Upper lobe of left lung (tissue), 6 donors: ENCODE measurements around the gene RFTN1. TPM values are rescaled to one million over a fixed set of nuclear protein-coding genes. Genes with fewer than 3 reads are reported as not detected.
A peak's percentile ranks its signal among the peaks of the same experiment; 100 is the strongest.

Source experiments
- ATAC-seq, 2 donors: fragments of 200-7000 bp; cut with Tn5 transposase; one replicate each; pipeline ENCODE4 v1.9.1; 2022; ENCODE audit warnings: mild to moderate bottlenecking in 2 of 2, moderate library complexity in 2 of 2; ENCODE audit not compliant: low FRiP score in 2 of 2
- DNase-seq, 2 donors: peaks; one replicate each; pipeline ENCODE4 v3.0.0-alpha.2; 2019 to 2020
- H3K27ac ChIP-seq, 4 donors: fragments of 200-600 bp; sonication (generic); one replicate each; pipeline ENCODE4 v1.5.1; 2016 to 2019
- H3K27me3 ChIP-seq, 4 donors: fragments of 200-600 bp; sonication (generic); one replicate each; pipeline ENCODE4 v1.5.1; 2017 to 2019
- H3K36me3 ChIP-seq, 4 donors: fragments of 200-600 bp; sonication (generic); one replicate each; pipeline ENCODE4 v1.5.1; 2016 to 2019
- H3K4me1 ChIP-seq, 4 donors: fragments of 200-600 bp; sonication (generic); one replicate each; pipeline ENCODE4 v1.5.1; 2018 to 2019
- H3K4me3 ChIP-seq, 4 donors: fragments of 200-600 bp; sonication (generic); one replicate each; pipeline ENCODE4 v1.5.1; 2017 to 2019; ENCODE audit warnings: mild to moderate bottlenecking in 2 of 4, moderate library complexity in 1 of 4
- H3K9me3 ChIP-seq, 4 donors: fragments of 200-600 bp; sonication (generic); one replicate each; pipeline ENCODE4 v1.5.1; 2018 to 2019
- EP300 ChIP-seq, 4 donors: sonication (generic); formaldehyde crosslinking; IDR thresholded peaks; one replicate each; pipeline ENCODE4 v1.5.1; 2017; ENCODE audit warnings: antibody characterized with exemption in 4 of 4, control low read depth in 2 of 4
- POLR2A ChIP-seq, 4 donors: fragments of 450-650 bp; IDR thresholded peaks; one replicate each; pipeline ENCODE4 v1.5.1; 2016 to 2017; ENCODE audit warnings: antibody characterized with exemption in 4 of 4, mild to moderate bottlenecking in 2 of 4
- POLR2AphosphoS5 ChIP-seq, 2 donors: sonication (generic); formaldehyde crosslinking; IDR thresholded peaks; one replicate each; pipeline ENCODE4 v1.5.1; 2017; ENCODE audit warnings: antibody characterized with exemption in 2 of 2
- WGBS, 2 donors: methylation state at CpG; one replicate each; pipeline ENCODE4 v1.1.5; 2017 to 2018; 5-methylcytosine and 5-hydroxymethylcytosine counted together
- total RNA-seq, 6 donors: library from RNA; depleted of rRNA in 4 of 6; stranded (reverse); fragments of >200 nt in 4 of 6; gene quantifications; one replicate each; pipeline versions ENCODE4 v1.1.0 to v1.2.1, GENCODE V29; 2016 to 2021
- TF ChIP-seq, protein P1 (sequence below), 6 experiments: fragments of 450-650 bp in 4 of 6; fragments of 200-600 bp in 2 of 6; sonication (generic) in 2 of 6; IDR thresholded peaks; one replicate each; pipeline ENCODE4 v1.5.1; 2016 to 2019; ENCODE audit warnings: antibody characterized with exemption in 6 of 6
- donor health status: DM: no; HTN: no; CAD: no; lungs with moderate emphysema.
- donor health status: DM: no; HTN: yes; CAD: no; lungs with severe emphysema.

The RFTN1 gene
- total RNA-seq, 6 donors from 2014 or later: 62.1 to 121 (median 76.1) TPM

- TF ChIP-seq POLR2AphosphoS5 (IDR thresholded peaks at IDR 0.05) (peak in 1 of 2 donors; percentile 9), EP300 (IDR thresholded peaks at IDR 0.05) (no peak)
- ATAC-seq: no peak
- 76 to 79% methylated on average over 14 of the region's 14 CpGs for WGBS, 2 donors
- no peaks in the 10 kb centered on the region for H3K27me3 ChIP-seq
- peaks cover 5 to 28% (median 18%) of the 10 kb centered on the region in 4 donors for H3K4me1 ChIP-seq
- peak in 1 of 2 donors; percentile 52 for DNase-seq
- H3K27ac ChIP-seq: peak overlapping the region in 1 of 4 donors; percentile 44
- peaks cover 0 to 4% (median 1%) of the 10 kb centered on the region in 4 donors for H3K9me3 ChIP-seq
- H3K4me3 ChIP-seq: no peak overlapping the region
- peaks cover 0 to 11% (median 2%) of the 10 kb centered on the region in 4 donors for H3K36me3 ChIP-seq
Observed at GRCh38 chr3:16335772-16336645, 177.5 kb downstream of the RFTN1 start.

DNA sequence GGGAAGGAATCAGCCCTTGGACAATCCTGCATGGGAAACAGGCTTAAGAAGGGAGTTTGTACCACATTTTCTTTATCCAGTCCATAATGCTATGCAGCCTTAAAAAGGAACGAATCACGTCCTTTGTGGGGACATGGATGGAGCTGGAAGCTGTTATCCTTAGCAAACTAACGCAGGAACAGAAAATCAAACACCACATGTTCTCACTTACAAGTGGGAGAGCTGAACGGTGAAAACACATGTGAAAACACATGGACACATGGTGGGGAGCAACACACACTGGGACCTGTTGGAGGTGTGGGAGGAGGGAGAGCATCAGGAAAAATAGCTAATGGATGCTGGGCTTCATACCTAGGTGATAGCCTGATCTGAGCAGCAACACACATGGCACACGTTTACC is 178.2 kb downstream of the RFTN1 start:
- TF ChIP-seq, protein P1, sequence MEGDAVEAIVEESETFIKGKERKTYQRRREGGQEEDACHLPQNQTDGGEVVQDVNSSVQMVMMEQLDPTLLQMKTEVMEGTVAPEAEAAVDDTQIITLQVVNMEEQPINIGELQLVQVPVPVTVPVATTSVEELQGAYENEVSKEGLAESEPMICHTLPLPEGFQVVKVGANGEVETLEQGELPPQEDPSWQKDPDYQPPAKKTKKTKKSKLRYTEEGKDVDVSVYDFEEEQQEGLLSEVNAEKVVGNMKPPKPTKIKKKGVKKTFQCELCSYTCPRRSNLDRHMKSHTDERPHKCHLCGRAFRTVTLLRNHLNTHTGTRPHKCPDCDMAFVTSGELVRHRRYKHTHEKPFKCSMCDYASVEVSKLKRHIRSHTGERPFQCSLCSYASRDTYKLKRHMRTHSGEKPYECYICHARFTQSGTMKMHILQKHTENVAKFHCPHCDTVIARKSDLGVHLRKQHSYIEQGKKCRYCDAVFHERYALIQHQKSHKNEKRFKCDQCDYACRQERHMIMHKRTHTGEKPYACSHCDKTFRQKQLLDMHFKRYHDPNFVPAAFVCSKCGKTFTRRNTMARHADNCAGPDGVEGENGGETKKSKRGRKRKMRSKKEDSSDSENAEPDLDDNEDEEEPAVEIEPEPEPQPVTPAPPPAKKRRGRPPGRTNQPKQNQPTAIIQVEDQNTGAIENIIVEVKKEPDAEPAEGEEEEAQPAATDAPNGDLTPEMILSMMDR (IDR thresholded peaks at IDR 0.05): no peak
- no peak for DNase-seq
- 81 to 84% methylated on average over 5 of the region's 5 CpGs for WGBS, 2 donors
- Histone ChIP-seq H3K27ac (no peak overlapping the region), H3K27me3 (no peaks in the 10 kb centered on the region), H3K4me1 (peaks cover 5 to 28% (median 18%) of the 10 kb centered on the region in 4 donors), H3K4me3 (no peak overlapping the region), H3K36me3 (peaks cover 0 to 11% (median 2%) of the 10 kb centered on the region in 4 donors), H3K9me3 (peaks cover 0 to 4% (median 1%) of the 10 kb centered on the region in 4 donors)
- no peak for ATAC-seq

DNA sequence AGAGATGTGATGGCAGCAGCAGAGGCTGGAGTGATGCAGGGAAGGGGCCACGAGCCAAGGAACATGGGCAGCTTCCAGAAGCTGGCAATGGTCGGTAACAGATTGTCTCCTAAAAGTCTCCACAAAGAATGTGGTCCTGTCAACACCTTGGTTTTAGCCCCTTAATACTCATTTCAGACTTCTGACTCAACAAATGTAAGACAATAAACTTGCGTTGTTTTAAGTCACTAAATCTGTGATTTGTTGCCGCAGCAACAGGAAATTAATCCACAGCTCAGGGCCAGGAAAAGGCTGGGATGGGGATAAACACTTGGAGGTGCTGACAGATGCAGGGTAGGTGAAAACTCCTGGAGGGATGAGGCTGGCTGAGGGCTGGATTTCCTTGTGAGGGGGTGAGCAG is 178.6 kb downstream of the RFTN1 start:
- DNase-seq (no peak), ATAC-seq (no peak)
- no peak for TF ChIP-seq POLR2A (IDR thresholded peaks at IDR 0.05)
- TF ChIP-seq, protein P1 (IDR thresholded peaks at IDR 0.05): no peak
- no peak for TF ChIP-seq POLR2AphosphoS5 (IDR thresholded peaks at IDR 0.05)
- no peak for TF ChIP-seq EP300 (IDR thresholded peaks at IDR 0.05)
- Histone ChIP-seq H3K4me3 (no peak overlapping the region), H3K27me3 (no peaks in the 10 kb centered on the region), H3K27ac (no peak overlapping the region), H3K9me3 (peaks cover 0 to 4% (median 1%) of the 10 kb centered on the region in 4 donors), H3K4me1 (peaks cover 5 to 31% (median 18%) of the 10 kb centered on the region in 4 donors), H3K36me3 (peaks cover 0 to 11% (median 2%) of the 10 kb centered on the region in 4 donors)
- 67 to 79% methylated on average over 4 of the region's 4 CpGs for WGBS, 2 donors

DNA sequence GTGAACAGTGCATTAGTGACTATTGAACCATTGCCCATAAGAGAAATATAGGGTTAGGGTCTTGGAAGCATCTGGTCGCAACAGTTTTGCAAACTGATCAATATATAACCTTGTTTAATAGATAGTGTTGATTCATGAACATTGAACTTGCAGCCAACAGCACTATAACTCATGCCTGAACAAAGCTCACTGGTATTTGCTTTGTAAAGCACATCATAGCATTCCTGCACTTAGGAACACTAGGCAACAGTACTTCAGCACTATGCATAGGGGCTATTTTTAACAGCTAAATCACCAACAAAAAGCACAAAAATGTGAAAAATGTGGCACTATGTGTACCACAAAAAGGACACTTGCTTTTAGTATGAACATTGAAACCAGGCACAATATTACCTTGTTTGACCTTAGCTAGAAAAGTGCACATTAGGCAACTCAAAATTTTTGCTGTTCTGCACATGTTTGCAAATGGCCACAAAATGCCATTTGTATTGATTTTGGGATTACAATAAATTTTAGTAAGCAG is 180.5 kb downstream of the RFTN1 start:
- Histone ChIP-seq H3K36me3 (peaks cover 0 to 11% (median 2%) of the 10 kb centered on the region in 4 donors), H3K9me3 (peaks cover 0 to 4% (median 1%) of the 10 kb centered on the region in 4 donors), H3K27ac (no peak overlapping the region), H3K27me3 (no peaks in the 10 kb centered on the region), H3K4me3 (no peak overlapping the region), H3K4me1 (peaks cover 1 to 18% (median 4%) of the 10 kb centered on the region in 4 donors)
- DNase-seq: no peak
- no peak for ATAC-seq
- WGBS, 2 donors: 80 to 89% methylated on average over 1 of the region's 1 CpG
- TF ChIP-seq EP300 (IDR thresholded peaks at IDR 0.05): peak in 1 of 4 donors; percentile 55
- TF ChIP-seq, protein P1 (IDR thresholded peaks at IDR 0.05): no peak

DNA sequence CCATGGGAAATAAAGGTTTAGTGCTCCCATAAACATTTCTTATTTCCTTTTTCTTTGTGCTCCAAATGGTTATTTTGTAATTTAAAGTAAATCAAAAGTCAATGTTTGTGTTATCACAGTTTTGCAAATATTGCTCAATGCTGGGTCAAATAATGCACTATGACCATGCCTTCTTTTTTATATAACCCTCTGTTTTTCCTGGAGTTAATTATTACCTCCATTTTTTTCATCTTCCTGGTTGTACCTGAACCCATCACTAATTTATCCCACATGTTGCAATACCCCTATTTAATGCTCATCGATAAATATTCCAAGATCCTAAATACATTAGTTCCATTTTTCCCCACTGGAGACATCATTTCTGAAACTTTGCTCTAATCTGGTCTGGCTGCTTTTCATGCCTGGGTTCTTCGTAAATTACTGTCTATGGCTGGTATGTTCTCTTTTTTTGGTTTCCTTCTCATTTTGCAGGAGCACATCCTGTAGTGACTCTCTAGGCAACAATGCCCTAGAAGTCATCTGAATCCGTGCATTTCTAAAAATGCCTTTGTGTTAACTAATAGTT is 182.1 kb downstream of the RFTN1 start:
- no peak overlapping the region for H3K27ac ChIP-seq
- H3K4me3 ChIP-seq: no peak overlapping the region
- ATAC-seq (no peak), DNase-seq (no peak)
- peaks cover 0 to 14% (median 1%) of the 10 kb centered on the region in 4 donors for H3K4me1 ChIP-seq
- no peaks in the 10 kb centered on the region for H3K27me3 ChIP-seq
- WGBS, 2 donors: 95 to 99% methylated on average over 3 of the region's 3 CpGs
- no peak for TF ChIP-seq POLR2AphosphoS5 (IDR thresholded peaks at IDR 0.05)
- TF ChIP-seq EP300 (IDR thresholded peaks at IDR 0.05): no peak
- TF ChIP-seq POLR2A (IDR thresholded peaks at IDR 0.05): no peak
- TF ChIP-seq, protein P1 (IDR thresholded peaks at IDR 0.05): no peak
- H3K36me3 ChIP-seq: peaks cover 0 to 18% (median 7%) of the 10 kb centered on the region in 4 donors
- H3K9me3 ChIP-seq: peaks cover 0 to 4% (median 1%) of the 10 kb centered on the region in 4 donors
